Esophagus (tissue), 2 donors: Measurements from ENCODE around the gene UPF3B. TPM values are rescaled to one million over a fixed set of nuclear protein-coding genes. Genes with fewer than 3 reads are reported as not detected.
"Not testable (repeated sequence)": the region's sequence is repeated elsewhere in the genome, so short reads cannot be mapped to it uniquely, and the experiment has no call there.

Source experiments
- H3K27ac ChIP-seq, 2 donors: one replicate each; pipeline ENCODE4 v1.5.1; 2013; ENCODE audit warnings: low read depth in 2 of 2, mild to moderate bottlenecking in 2 of 2, inconsistent platforms in 1 of 2, low read length in 1 of 2, moderate library complexity in 1 of 2
- H3K27me3 ChIP-seq, 2 donors: one replicate each; pipeline ENCODE4 v1.6.1; 2013; ENCODE audit warnings: low read length in 2 of 2, control low read depth in 1 of 2, mild to moderate bottlenecking in 1 of 2; ENCODE audit not compliant: insufficient read depth in 2 of 2, control insufficient read depth in 1 of 2
- H3K36me3 ChIP-seq, 2 donors: one replicate each; pipeline ENCODE4 v1.6.1; 2013; ENCODE audit warnings: low read length in 1 of 2; ENCODE audit not compliant: control insufficient read depth in 2 of 2, insufficient read depth in 2 of 2
- H3K4me1 ChIP-seq, 2 donors: one replicate each; pipeline ENCODE4 v1.6.1; 2013; ENCODE audit warnings: low read length in 1 of 2; ENCODE audit not compliant: control insufficient read depth in 2 of 2, insufficient read depth in 2 of 2
- H3K4me3 ChIP-seq, 2 donors: one replicate each; pipeline ENCODE4 v1.5.1; 2013; ENCODE audit warnings: low read length in 2 of 2, mild to moderate bottlenecking in 2 of 2, low read depth in 1 of 2, moderate library complexity in 1 of 2
- H3K9me3 ChIP-seq, 2 donors: one replicate each; pipeline ENCODE4 v1.6.1; 2013; ENCODE audit warnings: mild to moderate bottlenecking in 2 of 2, low read depth in 1 of 2, low read length in 1 of 2, moderate library complexity in 1 of 2; ENCODE audit not compliant: control insufficient read depth in 2 of 2, insufficient read depth in 1 of 2
- WGBS, 2 donors: extraction: QIAGEN DNeasy Blood & Tissue Kit; methylation state at CpG; one replicate each; pipeline ENCODE4 v1.1.7; 2013; 5-methylcytosine and 5-hydroxymethylcytosine counted together
- polyA plus RNA-seq, 2 donors: library from polyadenylated mRNA; stranded (reverse); fragments of 200-250 nt; gene quantifications; one replicate each; pipeline ENCODE4 v1.2.3, GENCODE V29; 2013
- donor health status: healthy with polysubstance abuse.
- donor health status: Bipolar disorder and iron deficiency.

UPF3B gene, protein sequence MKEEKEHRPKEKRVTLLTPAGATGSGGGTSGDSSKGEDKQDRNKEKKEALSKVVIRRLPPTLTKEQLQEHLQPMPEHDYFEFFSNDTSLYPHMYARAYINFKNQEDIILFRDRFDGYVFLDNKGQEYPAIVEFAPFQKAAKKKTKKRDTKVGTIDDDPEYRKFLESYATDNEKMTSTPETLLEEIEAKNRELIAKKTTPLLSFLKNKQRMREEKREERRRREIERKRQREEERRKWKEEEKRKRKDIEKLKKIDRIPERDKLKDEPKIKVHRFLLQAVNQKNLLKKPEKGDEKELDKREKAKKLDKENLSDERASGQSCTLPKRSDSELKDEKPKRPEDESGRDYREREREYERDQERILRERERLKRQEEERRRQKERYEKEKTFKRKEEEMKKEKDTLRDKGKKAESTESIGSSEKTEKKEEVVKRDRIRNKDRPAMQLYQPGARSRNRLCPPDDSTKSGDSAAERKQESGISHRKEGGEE
- 10 to 100 TPM in 1 of 2 donors, 1 to 10 TPM in 1; 7.9 to 20.6 TPM for polyA plus RNA-seq

DNA sequence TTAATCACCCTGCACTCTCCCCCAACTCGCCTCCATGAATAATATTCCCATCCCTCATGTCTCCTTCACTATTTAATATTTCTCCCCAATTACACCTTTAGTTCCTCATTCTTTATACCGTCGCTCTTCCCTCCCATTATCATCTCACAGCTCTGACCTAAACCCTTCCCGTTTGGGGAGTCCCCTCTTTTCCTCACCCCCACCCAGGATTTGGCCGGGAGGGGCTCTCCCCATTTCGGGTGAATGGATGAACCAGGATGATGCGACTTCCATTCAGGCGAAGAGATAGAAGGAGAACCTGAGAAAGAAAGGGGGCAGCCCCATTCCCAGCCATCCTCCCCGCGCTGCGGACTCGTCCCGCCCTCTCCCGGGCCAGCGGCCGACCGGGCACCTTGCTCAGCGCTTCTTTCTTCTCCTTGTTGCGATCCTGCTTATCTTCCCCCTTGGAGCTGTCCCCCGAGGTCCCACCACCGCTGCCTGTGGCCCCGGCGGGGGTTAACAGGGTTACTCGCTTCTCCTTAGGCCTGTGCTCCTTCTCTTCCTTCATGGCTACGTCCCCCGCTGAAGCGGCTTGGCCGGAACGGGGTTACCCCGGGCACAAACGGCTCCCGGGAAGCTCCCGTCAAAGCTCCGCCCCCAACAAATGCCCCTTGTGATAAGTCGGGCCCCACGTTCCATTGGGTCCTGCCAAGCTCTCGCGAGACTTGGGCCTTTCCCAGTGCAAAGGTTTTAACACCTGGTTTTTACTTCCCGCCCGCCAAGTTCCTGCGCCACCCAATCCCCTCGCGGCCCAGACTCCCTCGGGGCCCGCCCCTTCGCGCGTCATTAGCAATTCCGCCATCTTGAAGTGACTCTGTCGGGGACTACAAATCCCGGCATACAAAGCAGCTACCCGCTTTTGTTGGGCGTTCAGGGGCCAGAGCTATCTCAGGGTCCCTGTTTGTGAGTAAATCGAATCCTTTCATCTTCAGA is at the start of gene UPF3B:
TSS of gene UPF3B (minus strand) at position 582 of the 972 bp plus-strand sequence. CDS start at position 547, 35 bp downstream.
- no peaks in the 10 kb centered on the region for H3K27me3 ChIP-seq
- H3K9me3 ChIP-seq, result no peaks in the 10 kb centered on the region
- peak within 1 kb of the TSS; percentile 85 to 88 for H3K27ac ChIP-seq
- no peaks in the 10 kb centered on the region for H3K4me1 ChIP-seq
- H3K4me3 ChIP-seq, result peak within 1 kb of the TSS; percentile 55 to 73
- WGBS, 2 donors, result 1 to 27% methylated on average over 51 to 54 of the region's 54 CpGs
- no peaks in the 10 kb centered on the region for H3K36me3 ChIP-seq

DNA sequence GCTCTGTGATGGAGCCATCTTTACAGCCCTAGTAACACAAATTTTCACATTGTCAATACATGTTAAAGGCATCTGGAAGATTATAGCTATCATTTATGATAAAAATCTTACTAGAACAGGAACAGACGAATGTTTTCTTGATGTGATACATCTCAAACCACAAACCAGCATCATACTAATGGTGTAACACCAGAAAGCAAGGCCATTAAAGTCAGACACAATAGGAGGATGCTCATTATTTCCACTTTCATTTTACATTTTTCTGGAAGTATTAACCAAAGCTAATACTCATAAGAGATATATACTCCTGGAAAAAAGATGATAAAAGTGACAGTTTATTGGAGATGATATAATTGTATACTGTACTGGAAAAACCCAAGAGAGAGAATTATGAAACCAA is 48.2 kb upstream of the UPF3B start:
- Histone ChIP-seq H3K9me3 (no peaks in the 10 kb centered on the region), H3K27ac (no peak overlapping the region), H3K4me1 (no peaks in the 10 kb centered on the region), H3K27me3 (no peaks in the 10 kb centered on the region), H3K4me3 (no peak overlapping the region), H3K36me3 (no peaks in the 10 kb centered on the region)
- WGBS, 2 donors, result 52 to 74% methylated on average over 1 of the region's 1 CpG

DNA sequence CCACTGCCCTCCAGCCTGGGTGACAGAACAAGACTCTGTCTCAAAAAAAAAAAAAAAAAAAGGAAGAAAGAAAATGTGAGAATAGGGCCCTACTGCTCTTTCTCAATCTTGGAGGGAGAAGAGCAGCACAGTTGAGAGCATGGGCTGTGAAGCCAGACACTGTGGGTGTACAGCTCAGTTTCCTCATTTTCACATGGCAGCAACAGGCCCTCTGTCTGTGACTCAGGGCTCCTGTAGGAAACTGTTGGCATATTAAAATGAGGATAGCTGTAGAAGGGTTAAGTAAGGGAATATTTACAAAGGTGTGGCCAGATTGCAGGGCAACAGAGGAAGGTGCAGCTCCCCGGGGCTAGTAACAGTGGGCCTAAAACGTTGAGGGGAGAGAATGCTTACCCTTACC is 46.4 kb upstream of the UPF3B start:
- Histone ChIP-seq H3K4me3 (no peak overlapping the region), H3K36me3 (no peaks in the 10 kb centered on the region), H3K27ac (no peak overlapping the region), H3K9me3 (no peaks in the 10 kb centered on the region), H3K4me1 (no peaks in the 10 kb centered on the region), H3K27me3 (no peaks in the 10 kb centered on the region)
- WGBS, 2 donors, result 8 to 21% methylated on average over 2 of the region's 2 CpGs

DNA sequence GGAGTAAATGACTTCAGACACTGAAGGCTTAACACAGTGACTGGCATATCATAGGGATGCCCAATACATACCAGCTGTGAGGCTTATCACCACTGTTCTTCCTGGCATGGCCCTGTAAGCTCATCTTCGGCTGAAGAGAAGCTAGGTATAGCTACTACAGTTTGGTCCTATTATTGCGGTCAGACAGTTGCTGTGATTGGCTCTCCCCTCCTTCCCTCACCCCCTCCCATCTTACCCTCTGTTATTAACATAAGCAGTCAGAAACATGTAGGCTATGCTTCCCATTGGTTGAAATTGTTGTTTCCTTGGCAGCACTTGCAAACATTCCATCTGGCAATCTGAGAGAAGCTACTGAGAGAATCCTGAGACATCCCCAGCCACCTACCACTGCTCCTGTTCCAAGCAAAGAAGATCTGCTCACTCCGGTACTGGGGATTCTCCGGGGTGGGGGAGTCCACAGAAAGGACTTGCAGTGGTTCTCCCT is 43.1 kb upstream of the UPF3B start, which contains the start of gene AKAP14:
TSS of gene AKAP14 (plus strand) at position 51 of the 484 bp plus-strand sequence. CDS start 7,331 bp downstream, outside the sequence.
- no peaks in the 10 kb centered on the region for H3K27me3 ChIP-seq
- H3K27ac ChIP-seq, result no peak within 1 kb of the TSS
- no peak within 1 kb of the TSS for H3K4me3 ChIP-seq
- H3K4me1 ChIP-seq, result no peaks in the 10 kb centered on the region
- H3K36me3 ChIP-seq, result no peaks in the 10 kb centered on the region
- 53 to 70% methylated on average over 4 of the region's 4 CpGs for WGBS, 2 donors
- H3K9me3 ChIP-seq, result no peaks in the 10 kb centered on the region

DNA sequence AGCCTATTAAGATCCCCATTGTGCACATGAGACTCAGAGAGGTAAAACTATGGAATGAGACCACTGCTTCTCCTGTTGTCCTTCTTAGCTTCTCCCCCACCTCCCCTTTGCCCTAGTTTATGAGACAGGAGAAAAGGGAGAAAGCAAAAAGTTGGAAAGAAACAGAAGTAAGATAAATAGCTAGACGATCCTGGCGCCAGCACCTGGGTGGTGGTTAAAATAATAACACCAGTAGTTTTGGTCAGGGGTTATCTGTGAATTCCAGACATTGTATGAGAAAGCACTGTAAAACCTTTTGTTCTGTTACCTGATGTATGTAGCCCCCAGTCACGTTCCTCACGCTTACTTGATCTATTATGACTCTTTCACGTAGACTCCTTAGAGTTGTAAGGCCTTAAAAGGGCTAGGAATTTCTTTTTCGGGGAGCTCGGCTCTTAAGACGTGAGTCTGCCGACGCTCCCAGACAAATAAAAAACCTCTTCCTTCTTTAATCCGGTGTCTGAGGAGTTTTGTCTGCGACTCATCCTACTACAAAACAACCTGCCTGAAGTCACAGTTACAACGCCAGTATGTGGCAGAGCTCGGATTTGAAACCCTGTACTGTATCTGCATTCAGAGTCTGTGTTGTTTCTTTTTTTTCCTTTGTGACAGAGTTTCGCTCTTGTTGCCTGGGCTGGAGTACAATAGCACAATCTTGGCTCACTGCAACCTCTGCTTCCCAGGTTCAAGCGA is 39.4 kb upstream of the UPF3B start:
- H3K4me1 ChIP-seq, H3K36me3 ChIP-seq, H3K9me3 ChIP-seq, H3K4me3 ChIP-seq, H3K27ac ChIP-seq, H3K27me3 ChIP-seq: not testable (repeated sequence)
- 59 to 74% methylated on average over 16 of the region's 16 CpGs for WGBS, 2 donors

DNA sequence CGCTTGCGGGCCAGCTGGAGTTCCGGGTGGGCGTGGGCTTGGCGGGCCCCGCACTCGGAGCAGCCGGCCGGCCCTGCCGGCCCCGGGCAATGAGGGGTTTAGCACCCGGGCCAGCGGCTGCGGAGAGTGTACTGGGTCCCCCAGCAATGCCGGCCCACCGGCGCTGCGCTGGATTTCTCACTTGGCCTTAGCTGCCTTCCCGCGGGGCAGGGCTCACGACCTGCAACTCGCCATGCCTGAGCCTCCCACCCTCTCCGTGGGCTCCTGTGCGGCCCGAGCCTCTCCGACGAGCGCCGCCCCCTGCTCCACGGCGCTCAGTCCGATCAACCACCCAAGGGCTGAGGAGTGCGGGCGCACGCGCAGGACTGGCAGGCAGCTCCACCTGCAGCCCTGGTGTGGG is 37.9 kb upstream of the UPF3B start:
- H3K36me3 ChIP-seq, H3K4me3 ChIP-seq, H3K4me1 ChIP-seq, H3K27ac ChIP-seq, H3K9me3 ChIP-seq, H3K27me3 ChIP-seq: not testable (repeated sequence)
- WGBS, 2 donors, result 82 to 88% methylated on average over 23 to 36 of the region's 36 CpGs

DNA sequence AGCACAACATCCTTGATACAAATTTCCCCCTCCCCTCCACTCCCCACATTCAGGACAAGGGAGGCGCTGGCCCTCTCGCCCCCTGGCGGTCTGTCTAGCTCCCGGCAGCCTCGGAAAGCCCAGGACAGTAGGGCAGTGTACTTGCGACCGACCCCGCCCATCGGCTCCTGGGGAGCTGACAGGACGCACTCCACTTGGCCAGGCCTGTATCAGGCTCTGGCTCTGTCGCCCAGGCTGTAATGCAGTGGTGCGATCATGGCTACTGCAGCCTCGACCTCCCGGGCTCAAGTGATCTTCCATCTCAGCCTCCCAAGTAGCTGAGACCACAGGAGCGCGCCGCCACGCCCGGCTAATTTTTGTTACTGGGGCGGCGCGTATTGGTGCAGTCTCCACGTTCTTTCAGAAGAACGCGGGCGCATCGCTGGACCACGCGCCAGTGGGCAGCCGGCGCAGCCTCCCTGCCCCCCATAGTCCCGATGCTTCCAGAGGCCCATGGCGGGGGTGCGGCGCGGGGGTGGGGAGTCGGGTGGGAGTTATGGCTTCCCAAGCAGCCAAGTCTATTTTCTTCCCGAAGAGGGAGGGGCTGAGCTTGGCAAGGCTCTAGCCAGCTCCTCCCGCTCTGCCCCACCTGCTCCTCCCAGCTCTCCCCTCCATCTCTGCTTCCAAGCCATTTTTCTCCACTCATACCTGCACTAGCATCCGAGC is 35.1 kb upstream of the UPF3B start:
- H3K9me3 ChIP-seq, result no peaks in the 10 kb centered on the region
- H3K4me1 ChIP-seq, result no peaks in the 10 kb centered on the region
- H3K4me3 ChIP-seq, result peak overlapping the region; percentile 27 to 32
- no peak overlapping the region for H3K27ac ChIP-seq
- 9 to 44% methylated on average over 40 of the region's 40 CpGs for WGBS, 2 donors
- H3K27me3 ChIP-seq, result no peaks in the 10 kb centered on the region
- H3K36me3 ChIP-seq, result no peaks in the 10 kb centered on the region

DNA sequence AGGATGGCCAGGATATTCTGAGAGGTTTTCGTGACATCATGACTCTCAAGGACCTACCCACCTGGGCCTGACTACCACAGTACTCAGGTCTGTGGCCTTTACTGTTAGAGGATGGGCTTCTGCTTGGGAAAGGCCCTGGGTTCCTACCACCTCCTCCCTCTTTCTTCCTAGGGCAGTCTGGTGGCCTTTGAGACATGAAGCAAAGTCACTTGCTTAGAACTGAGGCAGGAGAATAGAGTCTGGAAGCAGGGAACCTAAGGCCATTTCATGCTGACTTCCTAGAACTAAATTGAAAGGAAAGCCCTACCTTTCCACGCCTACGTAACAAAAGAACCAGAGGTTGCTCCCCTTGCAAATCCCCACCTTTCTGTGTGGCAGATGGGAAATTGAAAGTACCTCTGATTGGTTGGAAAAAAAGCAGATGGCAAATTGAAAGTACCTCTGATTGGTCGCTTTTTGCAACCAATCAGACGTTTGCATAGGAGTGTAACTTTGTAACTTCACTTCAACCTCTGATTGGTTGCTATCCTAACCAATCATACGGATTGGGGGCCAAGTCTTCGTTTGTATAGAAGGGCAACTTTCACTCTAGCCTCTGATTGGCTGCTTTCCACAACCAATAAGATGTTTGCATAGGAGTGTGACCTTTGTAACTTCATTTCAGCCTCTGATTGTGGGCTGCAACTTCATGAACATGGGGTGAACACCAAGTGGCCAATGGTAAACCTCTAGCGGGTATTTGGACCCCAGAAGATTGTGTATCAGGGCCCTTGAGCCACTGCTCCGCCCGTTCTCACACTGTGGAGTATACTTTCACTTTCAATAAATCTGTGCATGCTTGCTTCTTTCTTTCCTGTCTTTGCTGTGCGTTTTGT is 33.0 kb upstream of the UPF3B start:
- Histone ChIP-seq H3K36me3 (no peaks in the 10 kb centered on the region), H3K4me1 (no peaks in the 10 kb centered on the region), H3K4me3 (no peak overlapping the region), H3K27me3 (no peaks in the 10 kb centered on the region), H3K27ac (no peak overlapping the region), H3K9me3 (no peaks in the 10 kb centered on the region)
- WGBS, 2 donors, result 68 to 77% methylated on average over 11 of the region's 11 CpGs
